Colonic mucosa (tissue), 4 donors: ENCODE data around the gene CD9. TPM values are rescaled to one million over a fixed set of nuclear protein-coding genes. Genes with fewer than 3 reads are reported as not detected.
A peak's percentile ranks its signal among the peaks of the same experiment; 100 is the strongest.

Experiments
- DNase-seq: peaks from one replicate; pipeline ENCODE4 v3.0.0-alpha.2; 2020
- H3K27ac ChIP-seq: fragments of 200-600 bp; one replicate; pipeline ENCODE4 v1.8.0; 2021
- H3K27me3 ChIP-seq: fragments of 200-600 bp; one replicate; pipeline ENCODE4 v1.8.0; 2021
- H3K36me3 ChIP-seq: fragments of 200-600 bp; one replicate; pipeline ENCODE4 v1.8.0; 2021
- H3K4me1 ChIP-seq: fragments of 200-600 bp; one replicate; pipeline ENCODE4 v1.8.0; 2021; ENCODE audit warnings: mild to moderate bottlenecking
- H3K4me3 ChIP-seq: fragments of 200-600 bp; one replicate; pipeline ENCODE4 v1.8.0; 2021
- H3K9ac ChIP-seq, 2 donors: one replicate each; pipeline ENCODE4 v1.7.0; 2013; ENCODE audit warnings: control low read depth in 2 of 2, low read depth in 2 of 2, low read length in 2 of 2
- H3K9me3 ChIP-seq: fragments of 200-600 bp; one replicate; pipeline ENCODE4 v1.8.0; 2021
- CTCF ChIP-seq: fragments of 200-600 bp; IDR thresholded peaks from one replicate; pipeline ENCODE4 v1.8.0; 2022; ENCODE audit warnings: antibody characterized with exemption, mild to moderate bottlenecking
- intact Hi-C: fragments of 100-400 bp; cut with DNase I; formaldehyde crosslinking; loops from one replicate; pipeline ENCODE4 v1.14.1; 2022
- total RNA-seq, 2 donors: library from RNA; stranded (reverse); fragmentation: NEBNext Ultra II Directional in 1 of 2; extraction: Animal tissue kit (Norgen Biotek cat#: 25700) in 1 of 2; gene quantifications; one replicate each; pipeline ENCODE4 v1.2.1, GENCODE V29; 2021
- donor health status: healthy.
- donor health status: DM: no; HTN: no; CAD: no.
- donor health status: DM: no; HTN: no; CAD: no.

CD9 gene
- total RNA-seq, 2 donors from 2014 or later, result 589 to 665 TPM

DNA sequence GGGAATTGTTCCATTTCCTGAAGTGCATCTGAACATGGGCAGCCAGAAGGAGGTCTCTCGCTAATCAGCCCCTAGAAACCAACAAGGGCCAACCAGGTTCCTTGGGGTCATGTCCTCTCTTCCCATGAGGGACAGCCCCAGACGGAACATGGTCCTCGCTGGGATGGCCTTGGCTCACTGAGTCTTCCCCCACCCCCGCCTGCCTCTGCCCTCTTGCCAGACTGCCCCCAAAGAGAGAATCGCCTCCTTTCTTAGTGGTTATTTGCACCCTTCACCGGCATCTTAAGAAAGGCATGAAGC is 36.4 kb downstream of the CD9 start:
- H3K36me3 ChIP-seq, result peaks cover 5% of the 10 kb centered on the region
- no peak for TF ChIP-seq CTCF
- no peaks in the 10 kb centered on the region for H3K9me3 ChIP-seq
- no peak overlapping the region for H3K4me3 ChIP-seq
- no peak overlapping the region for H3K27ac ChIP-seq
- H3K27me3 ChIP-seq, result no peaks in the 10 kb centered on the region
- DNase-seq, result no peak
- H3K4me1 ChIP-seq, result peaks cover 33% of the 10 kb centered on the region
- intact Hi-C loops, result no loop called here
- peak overlapping the region in 1 of 2 donors; percentile 93 for H3K9ac ChIP-seq

GRCh38 chr12:6237830-6238229 is 37.6 kb downstream of the CD9 start:
- no peak overlapping the region for H3K27ac ChIP-seq

GRCh38 chr12:6238875-6239274 is 38.7 kb downstream of the CD9 start:
- Histone ChIP-seq H3K27ac (no peak overlapping the region), H3K4me1 (peaks cover 12% of the 10 kb centered on the region)
- TF ChIP-seq CTCF, result no peak

More at GRCh38 chr12:6237830-6238229, 37.6 kb downstream of the CD9 start:
- H3K9me3 ChIP-seq, result no peaks in the 10 kb centered on the region
- no peaks in the 10 kb centered on the region for H3K27me3 ChIP-seq
- H3K9ac ChIP-seq, result no peak overlapping the region
- intact Hi-C loops, result no loop called here
- no peak for TF ChIP-seq CTCF
- H3K36me3 ChIP-seq, result peaks cover 5% of the 10 kb centered on the region
- H3K4me3 ChIP-seq, result no peak overlapping the region
- DNase-seq, result no peak
- H3K4me1 ChIP-seq, result peaks cover 21% of the 10 kb centered on the region

GRCh38 chr12:6241495-6241894 is 41.3 kb downstream of the CD9 start:
- H3K27me3 ChIP-seq, result no peaks in the 10 kb centered on the region
- H3K4me3 ChIP-seq, result no peak overlapping the region
- peak; percentile 84 for DNase-seq
- H3K9ac ChIP-seq, result peak overlapping the region in 1 of 2 donors; percentile 22
- peaks cover 5% of the 10 kb centered on the region for H3K36me3 ChIP-seq
- TF ChIP-seq CTCF, result no peak
- no peak overlapping the region for H3K27ac ChIP-seq
- no peaks in the 10 kb centered on the region for H3K9me3 ChIP-seq
- intact Hi-C loops, result no loop called here
- no peaks in the 10 kb centered on the region for H3K4me1 ChIP-seq

More at GRCh38 chr12:6238875-6239274, 38.7 kb downstream of the CD9 start:
- no peak overlapping the region for H3K9ac ChIP-seq
- intact Hi-C loops, result no loop called here
- H3K9me3 ChIP-seq, result no peaks in the 10 kb centered on the region
- H3K4me3 ChIP-seq, result no peak overlapping the region
- H3K27me3 ChIP-seq, result no peaks in the 10 kb centered on the region
- no peak for DNase-seq
- peaks cover 5% of the 10 kb centered on the region for H3K36me3 ChIP-seq

- no peak overlapping the region for H3K27ac ChIP-seq
- intact Hi-C loops, result no loop called here
- DNase-seq, result no peak
Measured at GRCh38 chr12:6249580-6249979, 49.4 kb downstream of the CD9 start.

More at GRCh38 chr12:6249580-6249979, 49.4 kb downstream of the CD9 start:
- Histone ChIP-seq H3K4me1 (no peaks in the 10 kb centered on the region), H3K4me3 (no peak overlapping the region), H3K9ac (no peak overlapping the region), H3K27me3 (no peaks in the 10 kb centered on the region), H3K36me3 (no peaks in the 10 kb centered on the region), H3K9me3 (no peaks in the 10 kb centered on the region)
- no peak for TF ChIP-seq CTCF
